HCEC 1CT (cell line): ENCODE results near the gene MCAT.

ENCODE experiments used
- DNase-seq: peaks from one replicate; pipeline ENCODE4 v3.0.0-alpha.2; 2017

Gene MCAT

DNA sequence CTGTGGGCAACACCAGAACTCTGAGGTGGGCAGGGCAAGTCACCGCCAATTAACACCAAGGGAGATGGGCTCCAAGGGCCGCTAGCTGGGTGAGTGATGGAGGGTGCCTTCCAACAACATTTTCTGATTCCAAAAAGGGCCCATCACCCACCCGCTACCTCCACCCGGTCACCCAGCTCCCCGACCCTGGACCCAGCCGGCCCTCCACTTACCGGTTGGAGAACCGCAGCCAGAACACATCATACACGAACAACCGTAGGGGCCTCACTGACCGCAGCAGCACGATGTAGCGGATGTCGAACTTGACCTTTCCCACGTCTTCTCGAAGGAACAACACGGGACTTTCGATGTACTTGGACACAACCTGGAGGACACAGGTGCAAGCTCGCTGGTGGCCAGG lies 29.0 kb upstream of the MCAT start:
- DNase-seq: no peak

DNA sequence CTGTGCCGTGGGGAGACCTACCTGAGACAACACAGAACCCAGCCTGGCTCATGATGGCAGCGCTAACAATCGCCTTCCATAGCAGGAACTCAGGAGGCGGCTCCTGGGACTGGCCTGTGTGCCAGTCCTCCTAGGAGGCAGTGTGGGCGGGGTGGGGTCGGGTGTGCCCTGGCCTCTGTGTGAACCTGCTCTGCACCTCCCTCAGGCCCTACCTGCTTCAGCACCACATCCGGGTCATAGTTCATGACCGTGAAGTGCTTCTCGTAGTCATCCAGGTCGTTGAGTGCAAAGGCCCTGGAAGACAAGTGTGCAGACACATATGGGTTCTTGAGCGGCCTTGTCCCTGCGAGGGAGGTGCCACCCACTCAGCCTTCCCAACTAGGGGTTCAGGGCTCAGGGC lies 28.4 kb upstream of the MCAT start:
- no peak for DNase-seq

DNA sequence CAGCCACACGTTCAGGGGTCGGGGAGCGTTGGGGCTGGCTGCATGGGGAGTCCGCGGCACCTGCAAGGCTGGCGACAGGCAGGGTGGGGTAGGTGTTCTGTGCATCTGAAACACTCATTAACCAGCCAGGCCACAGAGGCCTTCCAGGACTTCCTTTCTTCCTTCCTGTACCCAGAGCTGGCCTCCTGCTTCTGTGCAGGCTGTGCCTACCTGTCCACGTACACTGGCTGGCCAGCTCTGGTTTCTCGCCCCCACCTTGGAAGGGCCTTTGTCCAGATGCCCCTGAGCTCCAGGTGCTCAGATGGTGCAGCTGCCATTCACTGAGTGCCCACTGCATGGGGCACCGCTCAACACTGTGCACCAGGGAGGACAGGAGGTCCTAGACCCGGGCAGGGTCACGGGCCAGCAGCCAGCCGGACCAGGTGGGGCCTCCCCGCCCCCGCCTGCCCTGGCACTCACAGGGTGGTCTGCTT lies 27.9 kb upstream of the MCAT start:
- no peak for DNase-seq

DNA sequence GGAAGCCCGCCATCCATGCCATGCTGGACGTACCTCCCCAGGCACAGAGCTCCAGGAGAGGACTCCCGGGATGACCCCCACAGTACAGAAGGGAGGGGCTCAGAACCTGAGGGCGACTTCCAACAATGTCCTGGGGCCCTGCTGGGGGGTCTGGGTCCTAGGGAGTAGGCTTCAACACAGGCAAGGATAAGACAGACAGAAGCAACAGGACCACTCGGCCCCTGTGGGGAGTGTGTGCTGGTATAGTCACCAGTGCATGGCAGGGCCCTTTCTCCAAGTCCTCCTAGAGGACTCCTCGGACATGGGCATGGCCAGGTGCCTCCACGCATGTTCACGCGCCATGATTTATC lies 26.9 kb upstream of the MCAT start:
- DNase-seq: no peak

DNA sequence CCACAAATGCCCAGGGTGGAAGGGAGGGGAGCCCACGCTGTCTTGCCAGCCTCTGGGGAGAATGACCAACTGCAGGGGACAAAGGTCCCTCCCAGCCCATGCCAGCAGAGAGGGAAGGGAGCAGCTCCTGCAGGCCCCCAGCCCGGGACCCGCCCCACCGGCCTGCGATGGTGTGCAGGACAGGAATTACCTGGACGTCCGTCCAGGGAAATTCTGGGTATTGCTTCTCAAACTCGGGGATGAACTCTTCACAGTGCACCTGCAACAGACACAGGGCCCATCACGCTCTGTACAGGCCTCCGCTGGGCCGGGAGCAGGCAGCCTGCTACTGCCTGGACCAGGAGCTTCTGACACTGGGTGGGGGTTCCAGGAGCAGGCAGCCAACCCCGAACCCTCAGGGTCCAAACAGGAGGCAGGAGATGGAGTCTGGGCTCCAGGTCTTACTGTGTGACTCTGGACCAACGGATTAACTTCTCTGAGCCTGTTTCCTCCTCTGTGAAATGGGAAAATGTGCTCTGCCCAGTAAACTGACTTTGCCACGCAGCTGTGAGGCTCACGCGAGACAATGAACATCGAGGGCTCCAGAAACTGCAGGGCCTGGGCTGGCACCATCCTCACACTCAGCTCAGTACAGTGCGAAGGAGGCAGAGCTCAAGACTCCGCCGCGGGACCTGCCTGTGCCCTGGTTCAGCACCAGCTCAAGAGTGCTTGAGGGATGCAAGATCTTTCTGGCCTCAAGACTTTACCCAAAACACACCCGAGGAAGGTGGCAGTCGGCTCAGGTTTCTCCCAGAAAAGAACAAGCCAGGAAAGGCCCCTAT lies 26.3 kb upstream of the MCAT start:
- DNase-seq: no peak

DNA sequence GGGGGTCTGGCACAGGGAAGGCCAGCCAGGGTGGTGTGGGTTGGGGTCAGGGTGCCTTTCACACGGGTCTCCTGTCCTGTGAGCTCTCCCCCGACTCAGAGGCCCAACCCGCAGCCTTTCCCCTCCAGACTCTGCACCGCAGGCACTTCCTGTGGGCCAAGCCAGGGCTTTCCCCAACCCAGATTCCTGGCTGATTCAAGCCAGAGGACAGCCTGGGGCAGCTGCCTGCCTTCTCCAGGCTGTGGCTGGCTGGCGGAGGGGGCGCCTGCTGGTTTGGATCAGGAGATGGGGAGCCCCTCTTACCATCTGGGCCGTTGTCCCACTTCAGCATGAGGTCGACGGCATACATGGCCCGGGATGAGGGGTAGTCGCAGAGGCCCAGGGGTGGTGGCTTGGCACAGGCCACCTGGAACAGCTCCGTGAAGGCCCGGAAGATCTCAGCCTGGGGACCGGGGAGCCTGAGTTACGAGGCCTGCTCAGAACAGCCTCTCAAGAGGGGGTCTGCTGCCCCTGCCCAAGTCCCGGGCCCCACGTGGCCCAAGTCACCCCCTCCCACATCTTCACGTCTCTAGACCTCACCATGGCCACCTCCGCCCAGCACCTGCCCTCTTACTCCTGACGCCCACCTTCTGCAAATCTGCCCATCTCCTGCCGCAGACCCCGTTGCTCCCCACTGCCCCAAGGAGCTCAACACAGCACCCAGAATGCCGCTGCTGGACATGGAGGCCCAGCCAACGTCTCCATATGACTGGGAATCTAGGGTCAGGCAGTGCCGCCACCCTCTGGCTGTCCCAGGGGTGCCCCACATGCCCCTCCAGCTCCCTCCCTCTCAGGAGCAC lies 25.5 kb upstream of the MCAT start:
- DNase-seq: no peak

DNA sequence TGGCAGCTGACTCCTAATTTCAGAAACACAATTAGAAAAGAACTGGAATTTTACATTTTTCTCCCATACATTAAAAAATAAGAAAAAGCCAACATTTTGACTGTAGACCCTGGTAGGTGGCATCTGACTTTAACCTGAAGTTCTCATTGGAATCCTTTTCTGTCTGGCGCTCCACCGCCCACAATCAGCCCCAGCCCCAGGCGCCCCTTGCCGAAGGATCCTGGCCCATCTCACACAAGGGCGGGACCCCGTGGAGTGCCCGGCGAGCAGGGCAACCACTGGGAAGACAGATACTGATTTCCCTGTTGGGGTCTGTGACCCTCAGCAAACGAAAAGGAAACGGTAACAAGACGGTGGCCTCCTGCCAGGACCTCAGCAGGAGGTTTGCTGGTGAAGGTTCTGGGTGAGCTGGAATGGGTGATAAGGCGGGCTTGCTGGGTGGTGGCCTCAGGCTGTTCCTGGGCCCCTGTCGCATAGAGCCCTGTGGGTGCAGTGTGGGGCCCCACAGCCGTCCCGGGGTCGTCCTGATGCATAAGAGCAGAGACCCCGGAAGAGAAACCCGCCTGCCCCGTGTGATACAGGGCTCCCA lies 23.9 kb upstream of the MCAT start:
- DNase-seq: no peak

DNA sequence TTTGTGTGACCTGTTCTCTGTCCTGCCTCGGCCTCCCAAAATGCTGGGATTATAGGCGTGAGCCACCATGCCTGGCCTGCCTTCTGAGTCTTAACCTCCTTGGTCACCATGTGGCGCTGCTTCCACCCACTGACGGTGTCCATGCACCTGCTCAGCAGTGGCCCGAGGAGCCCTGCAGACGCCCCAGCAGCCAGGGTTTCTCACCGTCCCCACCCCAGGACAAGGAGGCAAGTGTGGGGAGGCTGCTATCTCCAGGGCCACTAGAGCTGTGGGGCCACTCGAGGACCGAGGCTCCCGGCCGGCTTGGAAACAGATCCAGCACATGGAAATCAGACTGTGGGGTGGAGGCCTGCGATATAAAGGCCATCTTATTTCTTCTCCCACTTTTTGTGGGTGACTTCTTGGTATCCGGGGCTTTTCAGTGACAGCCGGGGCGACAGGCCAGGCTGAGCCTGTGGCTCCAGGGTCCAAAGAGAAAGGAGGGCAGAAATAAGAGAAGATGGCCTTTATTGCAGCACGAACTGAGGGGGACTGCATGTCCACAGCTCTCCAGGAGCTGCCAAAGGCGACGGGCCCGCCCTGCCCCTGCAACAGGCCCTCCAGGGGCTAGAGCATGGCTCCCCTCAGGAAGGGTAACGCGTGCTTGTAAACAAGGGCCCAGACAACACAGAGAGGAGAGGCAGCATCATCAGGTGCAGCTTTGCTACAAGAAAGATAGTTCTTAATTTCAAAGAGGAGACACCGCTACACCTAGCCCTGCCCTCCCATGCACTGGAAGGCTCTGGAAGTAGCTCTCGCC lies 23.1 kb upstream of the MCAT start:
- no peak for DNase-seq

DNA sequence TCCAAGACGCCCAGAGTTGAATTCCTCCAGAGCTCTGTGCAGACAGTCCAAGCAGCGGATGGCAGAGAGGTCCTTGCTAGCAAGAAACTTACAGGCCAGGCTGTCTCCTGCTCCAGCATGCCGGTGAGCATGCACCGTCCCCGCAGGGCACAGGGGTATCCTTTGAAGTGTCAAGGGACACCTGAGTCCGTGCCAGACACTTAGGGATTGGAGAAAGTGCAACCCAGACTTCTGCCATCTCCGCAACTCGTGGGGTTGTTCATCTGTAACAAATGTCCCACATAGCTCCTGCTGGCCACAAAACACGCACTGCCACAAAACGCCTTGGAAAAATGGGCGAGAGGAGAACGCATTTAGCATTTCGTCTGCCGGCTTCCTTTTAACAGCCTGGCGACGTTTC lies 21.4 kb upstream of the MCAT start:
- no peak for DNase-seq

DNA sequence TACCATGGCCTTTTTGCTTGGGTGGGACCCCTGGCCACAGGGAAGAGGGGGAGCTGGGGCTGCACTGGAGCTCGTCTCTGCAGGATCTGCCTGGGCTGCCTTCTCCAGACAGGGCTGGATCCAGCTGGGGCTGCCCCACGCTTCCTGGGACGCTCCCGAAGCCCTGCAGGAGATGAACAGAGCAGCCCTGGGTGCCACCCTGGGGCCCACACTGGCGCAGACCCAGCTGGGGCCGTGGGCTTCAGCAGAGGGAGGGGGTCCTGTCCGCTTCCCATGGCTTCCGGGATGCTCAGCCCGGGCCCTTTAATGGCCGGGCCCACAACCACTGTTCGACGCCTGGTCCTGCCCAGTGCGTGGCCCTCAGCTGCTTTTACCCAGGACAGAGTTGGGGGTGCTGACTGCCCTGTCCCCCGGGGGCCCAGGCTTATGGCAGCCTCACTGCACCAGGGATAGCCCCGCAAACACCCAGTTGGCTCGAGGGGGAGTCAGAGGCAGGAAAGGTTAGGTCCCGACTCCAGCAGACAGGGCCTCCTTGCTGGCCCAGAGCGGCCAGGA lies 20.1 kb upstream of the MCAT start:
- no peak for DNase-seq

DNA sequence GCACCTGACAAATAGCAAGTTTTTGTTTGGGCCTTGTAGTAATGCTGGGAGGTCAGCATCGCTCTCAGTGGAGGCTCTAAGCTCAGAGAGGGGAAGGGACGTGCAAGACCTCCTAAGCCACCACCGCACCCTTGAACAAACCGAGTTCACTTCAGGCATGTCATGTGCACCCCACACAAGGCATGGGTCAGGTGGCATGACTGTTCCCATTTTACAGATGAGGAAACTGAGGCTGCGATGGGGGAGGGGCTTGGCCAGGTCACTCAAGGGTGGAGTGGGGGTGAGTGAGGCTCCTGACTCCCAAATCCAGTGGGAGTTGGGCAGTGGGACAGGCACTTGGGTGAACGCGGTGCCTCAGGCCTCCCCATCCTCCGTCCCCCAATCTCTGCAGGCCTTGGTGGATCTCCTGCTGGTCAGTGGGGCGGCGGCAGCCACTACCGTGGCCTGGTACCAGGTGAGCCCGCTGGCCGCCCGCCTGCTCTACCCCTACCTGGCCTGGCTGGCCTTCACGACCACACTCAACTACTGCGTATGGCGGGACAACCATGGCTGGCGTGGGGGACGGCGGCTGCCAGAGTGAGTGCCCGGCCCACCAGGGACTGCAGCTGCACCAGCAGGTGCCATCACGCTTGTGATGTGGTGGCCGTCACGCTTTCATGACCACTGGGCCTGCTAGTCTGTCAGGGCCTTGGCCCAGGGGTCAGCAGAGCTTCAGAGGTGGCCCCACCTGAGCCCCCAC lies 19.4 kb upstream of the MCAT start:
- DNase-seq: no peak

DNA sequence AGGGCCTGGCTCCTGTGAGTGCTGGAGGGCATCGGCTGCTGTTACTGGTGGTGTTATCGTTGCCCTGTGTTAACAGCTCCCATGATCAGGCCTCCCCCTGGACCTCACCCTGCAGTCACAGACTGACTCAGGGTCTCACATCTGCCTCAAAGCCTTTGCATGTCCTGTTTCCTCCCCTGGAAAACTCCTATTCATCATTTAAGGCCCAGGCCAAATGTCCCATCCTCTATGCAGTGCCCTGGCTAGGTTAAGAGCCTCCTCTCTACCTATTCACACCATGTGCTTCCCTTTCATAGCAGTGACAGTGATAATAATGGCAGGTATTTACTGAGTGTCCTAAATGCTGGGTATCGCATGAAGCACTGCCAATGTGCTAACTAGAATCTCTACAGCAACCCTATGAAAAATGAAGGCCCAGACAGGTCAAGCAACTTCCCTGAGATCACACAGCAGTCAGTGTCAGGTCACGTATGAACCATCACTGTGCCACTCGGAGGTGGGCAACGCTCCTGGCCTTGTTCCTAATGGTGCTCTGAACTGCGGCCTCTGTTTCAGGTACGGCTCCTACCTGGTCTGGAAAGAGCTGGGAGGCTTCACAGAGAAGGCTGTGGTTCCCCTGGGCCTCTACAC lies 17.4 kb upstream of the MCAT start:
- DNase-seq: no peak

DNA sequence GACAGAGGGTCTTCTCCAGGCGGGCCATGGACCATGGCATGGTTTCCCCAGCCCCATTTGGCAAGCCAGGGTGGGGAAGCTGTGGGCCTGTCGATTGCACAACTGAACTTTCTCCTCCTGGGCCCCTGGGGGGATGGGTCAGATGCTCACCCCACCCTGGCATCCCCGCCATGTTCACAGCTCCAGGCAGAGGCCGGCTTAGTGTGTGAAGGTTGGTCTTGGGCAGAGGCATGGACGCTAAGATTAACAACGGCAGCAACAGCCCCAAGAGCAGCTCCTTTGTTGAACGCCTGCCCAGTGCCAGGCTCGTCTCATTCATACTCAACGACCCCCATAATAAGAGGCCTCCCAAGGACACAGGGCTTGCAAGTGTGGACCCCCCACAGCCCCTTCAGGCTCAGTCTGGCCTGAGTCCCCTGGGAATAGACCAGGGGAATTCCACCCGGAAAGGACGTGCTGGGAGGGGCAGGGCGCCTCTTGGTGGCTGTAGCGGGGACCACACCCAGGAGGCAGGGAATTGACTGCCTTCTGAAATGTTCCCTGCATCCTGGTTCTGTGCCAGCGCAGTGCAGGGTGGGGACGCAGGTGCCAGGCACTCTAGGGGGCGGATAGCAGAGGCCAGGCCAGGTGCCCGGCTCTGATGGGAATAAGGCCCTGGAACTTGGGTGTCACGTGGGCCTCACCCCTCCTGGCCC lies 16.4 kb upstream of the MCAT start:
- DNase-seq: no peak

DNA sequence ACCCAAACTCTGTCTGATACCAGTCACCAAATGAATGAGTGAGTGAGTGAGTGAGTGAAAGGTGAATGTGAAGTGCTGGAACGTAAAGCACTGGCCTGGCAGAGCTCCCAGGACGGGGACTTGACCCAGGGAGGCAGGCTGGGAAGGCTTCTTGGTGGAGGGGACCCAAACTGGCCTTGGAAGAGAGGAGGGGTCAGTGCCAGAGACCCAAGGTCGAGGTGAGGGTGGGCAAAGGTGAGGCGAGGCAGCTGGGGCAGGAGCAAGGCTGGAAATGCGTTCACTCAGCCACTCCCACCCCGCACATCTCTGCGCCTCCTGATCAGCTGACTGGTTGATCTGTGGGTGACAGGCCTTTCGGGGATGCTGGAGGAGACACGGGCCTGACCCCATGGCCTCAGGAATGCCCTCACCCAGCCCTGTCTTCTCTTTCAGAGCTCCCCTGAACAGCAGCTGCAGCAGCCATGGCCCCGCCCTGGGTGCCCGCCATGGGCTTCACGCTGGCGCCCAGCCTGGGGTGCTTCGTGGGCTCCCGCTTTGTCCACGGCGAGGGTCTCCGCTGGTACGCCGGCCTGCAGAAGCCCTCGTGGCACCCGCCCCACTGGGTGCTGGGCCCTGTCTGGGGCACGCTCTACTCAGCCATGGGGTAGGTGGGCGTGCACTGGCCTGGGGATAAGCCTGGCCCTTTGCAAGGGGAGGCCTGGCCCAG lies 15.7 kb upstream of the MCAT start:
- no peak for DNase-seq

DNA sequence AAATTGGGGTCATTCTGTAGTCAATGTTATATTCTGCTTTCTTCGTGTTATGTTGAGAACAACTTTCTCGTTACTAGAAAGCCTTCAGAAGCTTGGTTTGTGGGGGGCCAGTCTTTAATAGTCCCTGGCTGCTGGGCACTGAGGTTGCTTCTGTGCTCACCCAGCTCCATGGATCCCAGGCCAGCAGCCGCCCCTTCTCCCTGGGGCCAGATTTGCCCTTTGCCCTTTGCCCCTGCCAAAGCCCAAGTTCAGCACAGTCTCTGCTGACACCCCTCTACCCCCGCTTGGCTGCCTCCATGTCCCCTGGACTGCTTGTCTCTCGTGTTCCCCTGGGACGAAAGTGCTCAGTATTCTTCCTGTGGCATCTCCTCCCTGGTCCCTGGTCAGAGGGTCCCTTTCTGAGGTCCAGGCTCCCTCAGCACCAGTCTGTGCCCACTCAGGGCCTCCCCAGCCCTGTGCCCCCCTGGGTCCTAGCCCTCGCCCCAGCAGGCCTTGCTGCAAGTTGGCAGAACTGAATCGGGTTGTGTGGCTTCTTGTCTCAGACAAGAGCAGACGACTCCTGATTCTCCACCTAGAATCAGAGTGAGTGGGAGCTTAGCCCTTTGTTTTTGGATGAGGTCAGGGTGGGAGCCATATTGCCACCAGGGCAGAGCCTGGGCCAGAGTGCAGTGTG lies 14.8 kb upstream of the MCAT start:
- DNase-seq: no peak

DNA sequence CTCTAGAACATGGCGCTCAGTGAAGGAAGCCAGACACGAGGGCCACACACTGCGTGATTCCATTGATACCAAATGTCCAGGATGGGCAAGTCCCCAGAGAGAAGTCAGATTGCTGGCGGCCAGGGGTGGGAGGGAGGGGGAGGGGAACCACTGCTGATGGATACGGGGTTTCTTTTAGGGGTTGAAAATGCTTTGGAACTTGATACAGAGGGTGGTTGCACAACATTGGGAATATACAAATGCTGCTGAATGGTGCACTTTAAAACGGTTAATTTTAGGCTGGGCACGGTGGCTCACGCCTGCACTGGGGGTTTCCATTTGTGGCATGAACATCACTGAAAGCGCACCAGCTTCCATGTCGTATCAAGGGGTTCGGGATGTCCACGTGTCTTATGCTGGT lies 13.2 kb upstream of the MCAT start:
- no peak for DNase-seq

DNA sequence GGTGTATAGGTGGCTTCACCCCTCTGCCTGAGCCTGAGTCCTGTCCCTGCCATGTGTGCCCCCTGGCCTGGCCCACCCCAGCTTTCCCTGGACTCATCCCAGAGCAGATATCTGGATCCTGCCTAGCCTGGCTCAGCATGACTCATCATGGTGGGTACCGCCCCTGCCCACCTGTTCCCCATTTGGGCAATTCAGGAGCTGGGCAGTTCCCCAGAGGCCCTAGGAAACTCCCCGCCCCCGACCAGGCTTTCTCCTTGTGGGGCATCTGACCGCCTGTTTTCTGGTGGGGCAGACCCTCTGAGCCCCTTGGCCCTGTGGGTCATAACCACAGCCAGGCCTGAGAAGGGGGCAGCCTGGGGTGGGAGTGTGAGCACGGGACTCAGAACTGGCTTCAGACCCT lies 12.6 kb upstream of the MCAT start:
- no peak for DNase-seq

DNA sequence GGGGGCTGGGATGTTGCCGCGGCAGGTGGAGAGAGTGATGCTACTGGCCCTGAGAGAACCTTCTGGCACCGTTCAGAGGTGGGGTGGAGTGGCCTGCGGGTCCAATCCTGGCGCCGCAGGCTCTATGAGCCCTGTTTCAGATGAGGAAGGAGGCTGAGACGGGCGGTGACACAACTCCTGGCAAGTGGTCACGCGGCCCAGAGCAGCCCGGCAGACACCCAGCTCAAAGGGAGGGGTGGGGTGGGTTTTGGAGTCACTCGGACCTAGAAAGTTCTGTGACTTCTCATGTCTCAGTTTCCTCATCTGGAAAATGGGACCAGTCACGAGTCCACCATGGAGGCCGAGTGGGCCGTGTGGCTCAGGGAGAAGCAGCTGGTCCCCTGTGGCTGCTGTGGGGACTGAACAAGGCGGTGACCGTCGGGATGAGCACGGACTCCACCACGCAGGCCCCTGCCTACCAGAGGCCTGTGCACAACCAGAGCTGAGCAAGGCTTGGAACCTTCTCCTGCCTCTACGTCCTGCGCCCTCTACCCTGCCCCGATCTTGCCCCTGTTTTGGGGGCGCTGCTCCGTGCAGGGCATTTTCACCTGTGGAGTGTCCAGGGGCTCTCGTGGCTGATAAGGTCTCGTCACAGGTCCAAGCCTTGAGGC lies 11.8 kb upstream of the MCAT start:
- no peak for DNase-seq

DNA sequence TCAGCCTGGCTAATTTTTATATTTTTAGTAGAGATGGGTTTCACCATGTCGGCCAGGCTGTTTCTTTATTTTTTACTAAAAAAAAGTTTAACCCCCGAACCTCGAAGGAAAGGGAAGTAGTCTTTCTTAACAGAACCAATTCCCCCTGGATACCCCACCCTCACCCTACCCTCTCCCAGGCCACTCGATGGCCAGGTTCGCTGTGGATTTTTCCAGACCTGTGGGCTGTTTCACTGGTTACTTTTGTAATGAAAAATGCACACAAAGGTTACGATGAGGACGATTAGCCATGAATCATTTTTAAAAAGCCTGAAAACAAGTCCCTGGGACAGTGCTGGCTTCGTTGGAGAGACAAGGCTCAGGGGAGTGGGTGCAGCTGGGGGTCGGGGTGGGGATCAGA lies 10.7 kb upstream of the MCAT start:
- no peak for DNase-seq
